ENCODE results near the gene SLC38A4.
"Not testable (repeated sequence)": the region's sequence is repeated elsewhere in the genome, so short reads cannot be mapped to it uniquely, and the experiment has no call there.

Gene SLC38A4

GRCh38 chr12:46775796-46776195 lies 50.0 kb downstream of the SLC38A4 start:
- no peak for DNase-seq (ENCODE audit: low read depth in 2 of 2)

- DNase-seq (ENCODE audit: low read depth in 2 of 2), result no peak
These were observed 51.5 kb downstream of the SLC38A4 start for GRCh38 chr12:46774322-46774633.

- no peak for DNase-seq (ENCODE audit: low read depth in 2 of 2)
These were observed 52.0 kb downstream of the SLC38A4 start for GRCh38 chr12:46773586-46774321.

- DNase-seq (ENCODE audit: low read depth in 2 of 2), result no peak
These were observed 54.4 kb downstream of the SLC38A4 start for GRCh38 chr12:46771268-46771827.

GRCh38 chr12:46770501-46771183 lies 55.2 kb downstream of the SLC38A4 start:
- no peak for DNase-seq (ENCODE audit: low read depth in 2 of 2)

- no peak for DNase-seq (ENCODE audit: low read depth in 2 of 2)
These were observed 61.8 kb downstream of the SLC38A4 start for GRCh38 chr12:46764005-46764404.

GRCh38 chr12:46763230-46763629 lies 62.6 kb downstream of the SLC38A4 start:
- no peak for DNase-seq (ENCODE audit: low read depth in 2 of 2)

- no peak for DNase-seq (ENCODE audit: low read depth in 2 of 2)
These were observed 71.2 kb downstream of the SLC38A4 start for GRCh38 chr12:46754550-46754949.

GRCh38 chr12:46752396-46752795 lies 73.4 kb downstream of the SLC38A4 start:
- no peak for DNase-seq (ENCODE audit: low read depth in 2 of 2)

- no peak for DNase-seq (ENCODE audit: low read depth in 2 of 2)
These were observed 74.6 kb downstream of the SLC38A4 start for GRCh38 chr12:46751173-46751572.

GRCh38 chr12:46749322-46749721 lies 76.5 kb downstream of the SLC38A4 start:
- DNase-seq (ENCODE audit: low read depth in 2 of 2), result no peak

- DNase-seq (ENCODE audit: low read depth in 2 of 2), result no peak
These were observed 81.5 kb downstream of the SLC38A4 start for GRCh38 chr12:46744283-46744682.

GRCh38 chr12:46743456-46743855 lies 82.3 kb downstream of the SLC38A4 start:
- DNase-seq (ENCODE audit: low read depth in 2 of 2), result no peak

- DNase-seq (ENCODE audit: low read depth in 2 of 2), result not testable (repeated sequence)
These were observed 83.5 kb downstream of the SLC38A4 start for GRCh38 chr12:46742271-46742670.

- DNase-seq (ENCODE audit: low read depth in 2 of 2), result no peak
These were observed 100.5 kb downstream of the SLC38A4 start for GRCh38 chr12:46725332-46725731.

- no peak for DNase-seq (ENCODE audit: low read depth in 2 of 2)
These were observed 102.0 kb downstream of the SLC38A4 start for GRCh38 chr12:46723629-46724419.

- no peak for DNase-seq (ENCODE audit: low read depth in 2 of 2)
These were observed 103.2 kb downstream of the SLC38A4 start for GRCh38 chr12:46722394-46723185.

- DNase-seq (ENCODE audit: low read depth in 2 of 2), result no peak
These were observed 107.3 kb downstream of the SLC38A4 start for GRCh38 chr12:46718495-46718894.

- no peak for DNase-seq (ENCODE audit: low read depth in 2 of 2)
These were observed 107.9 kb downstream of the SLC38A4 start for GRCh38 chr12:46717868-46718267.

- no peak for DNase-seq (ENCODE audit: low read depth in 2 of 2)
These were observed 108.6 kb downstream of the SLC38A4 start for GRCh38 chr12:46717159-46717558.
